ENCODE data around the gene TAAR5. TPM values are rescaled to one million over a fixed set of nuclear protein-coding genes. Genes with fewer than 3 reads are reported as not detected.

Gene TAAR5
- total and polyA plus RNA-seq, 5 donors from 2014 or later, result not detected

DNA sequence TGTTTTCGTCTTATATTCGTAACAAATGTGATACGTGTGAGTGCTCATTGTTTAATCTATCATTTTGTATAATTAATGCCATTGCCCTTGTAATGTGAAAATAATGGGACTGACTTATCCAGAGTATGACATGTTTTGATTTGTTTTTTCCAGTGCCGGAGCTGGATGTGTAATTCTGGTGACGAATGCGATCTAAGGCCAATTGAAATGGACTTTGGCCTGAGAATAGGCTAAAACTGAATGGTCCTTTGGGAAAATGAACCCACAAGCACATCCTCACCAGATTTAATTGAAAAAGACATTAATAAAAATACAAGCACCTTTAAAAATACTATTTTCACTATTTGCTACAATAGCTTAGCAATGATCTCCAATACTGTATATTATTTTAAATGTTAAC is 6.7 kb upstream of the TAAR5 start:
- H3K27me3 ChIP-seq (ENCODE audit: control insufficient read depth, insufficient read depth, low read length), result peaks cover 8% of the 10 kb centered on the region
- no peaks in the 10 kb centered on the region for H3K4me1 ChIP-seq (ENCODE audit: control insufficient read depth, insufficient read depth, low read length, poor library complexity, severe bottlenecking)
- Mint-ChIP-seq H3K27ac (no peak overlapping the region), H3K4me3 (no peak overlapping the region), H3K36me3 (no peaks in the 10 kb centered on the region), H3K27me3 (peaks cover 5% of the 10 kb centered on the region), H3K9me3 (no peaks in the 10 kb centered on the region), H3K4me1 (no peaks in the 10 kb centered on the region)
- no peak overlapping the region for H3K27ac ChIP-seq (ENCODE audit: insufficient read depth, low read length, poor library complexity, severe bottlenecking)
- H3K9me3 ChIP-seq (ENCODE audit: control insufficient read depth in 2 of 2, low read length in 2 of 2), result no peaks in the 10 kb centered on the region
- ATAC-seq (ENCODE audit: low read depth in 2 of 2) (no peak), DNase-seq (no peak)
- H3K36me3 ChIP-seq (ENCODE audit: control insufficient read depth, insufficient read depth, low read length), result no peaks in the 10 kb centered on the region
- no peak overlapping the region for H3K4me3 ChIP-seq (ENCODE audit: low read depth, low read length)

DNA sequence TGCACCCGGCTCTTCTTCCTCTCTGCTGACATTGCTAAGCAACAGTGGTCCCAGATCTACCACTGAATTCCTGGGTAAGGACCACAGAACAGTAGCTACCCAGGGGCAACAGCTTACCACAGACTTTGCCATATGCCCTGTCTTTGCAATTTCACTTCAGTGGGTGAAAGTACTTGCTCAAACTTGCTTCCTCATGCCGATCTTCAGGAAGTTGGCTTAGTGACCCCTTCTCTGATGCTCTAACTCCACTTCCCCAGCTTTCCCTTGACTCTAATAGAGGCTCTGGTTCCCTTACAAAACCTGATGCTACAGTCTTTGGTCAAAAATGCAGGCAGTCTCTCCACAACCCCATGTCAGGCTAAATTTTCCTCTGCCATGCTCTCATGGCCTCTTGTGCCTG is 3.3 kb upstream of the TAAR5 start:
- DNase-seq (no peak), ATAC-seq (ENCODE audit: low read depth in 2 of 2) (no peak)
- H3K9me3 ChIP-seq (ENCODE audit: control insufficient read depth in 2 of 2, low read length in 2 of 2), result no peaks in the 10 kb centered on the region
- H3K27ac Mint-ChIP-seq, result no peak overlapping the region
- H3K4me1 Mint-ChIP-seq, result no peaks in the 10 kb centered on the region
- H3K4me3 ChIP-seq (ENCODE audit: low read depth, low read length), result no peak overlapping the region
- no peaks in the 10 kb centered on the region for H3K36me3 Mint-ChIP-seq
- H3K4me1 ChIP-seq (ENCODE audit: control insufficient read depth, insufficient read depth, low read length, poor library complexity, severe bottlenecking), result no peaks in the 10 kb centered on the region
- no peaks in the 10 kb centered on the region for H3K36me3 ChIP-seq (ENCODE audit: control insufficient read depth, insufficient read depth, low read length)
- no peak overlapping the region for H3K4me3 Mint-ChIP-seq
- peaks cover 0 to 2% (median 0%) of the 10 kb centered on the region in 7 donors for H3K9me3 Mint-ChIP-seq
- H3K27ac ChIP-seq (ENCODE audit: insufficient read depth, low read length, poor library complexity, severe bottlenecking), result no peak overlapping the region
- H3K27me3 Mint-ChIP-seq, result no peaks in the 10 kb centered on the region
- peaks cover 7% of the 10 kb centered on the region for H3K27me3 ChIP-seq (ENCODE audit: control insufficient read depth, insufficient read depth, low read length)

DNA sequence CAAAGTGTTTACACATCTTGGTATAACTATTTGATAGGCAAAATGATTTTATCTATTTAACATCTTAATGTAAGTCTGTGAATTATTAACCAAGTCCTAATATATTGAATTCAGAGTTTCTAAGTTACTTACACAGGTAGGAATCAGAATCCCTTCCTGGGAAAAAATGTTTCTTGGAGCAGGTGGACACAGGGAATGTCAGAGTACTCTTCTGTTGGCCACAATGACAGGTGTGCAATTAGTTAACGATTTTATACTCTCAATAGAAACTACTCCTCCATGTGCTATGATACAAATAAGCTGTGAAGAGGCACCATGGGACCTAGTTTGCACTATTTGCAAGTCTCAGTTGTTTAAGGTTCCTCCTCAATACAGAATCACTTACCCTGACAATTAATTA is 821 bp upstream of the TAAR5 start:
- no peaks in the 10 kb centered on the region for H3K27me3 Mint-ChIP-seq
- no peak overlapping the region for H3K4me3 Mint-ChIP-seq
- ATAC-seq (ENCODE audit: low read depth in 2 of 2) (no peak), DNase-seq (no peak)
- no peaks in the 10 kb centered on the region for H3K4me1 Mint-ChIP-seq
- no peak overlapping the region for H3K27ac ChIP-seq (ENCODE audit: insufficient read depth, low read length, poor library complexity, severe bottlenecking)
- peaks cover 0 to 3% (median 0%) of the 10 kb centered on the region in 7 donors for H3K9me3 Mint-ChIP-seq
- H3K4me1 ChIP-seq (ENCODE audit: control insufficient read depth, insufficient read depth, low read length, poor library complexity, severe bottlenecking), result no peaks in the 10 kb centered on the region
- no peaks in the 10 kb centered on the region for H3K9me3 ChIP-seq (ENCODE audit: control insufficient read depth in 2 of 2, low read length in 2 of 2)
- H3K4me3 ChIP-seq (ENCODE audit: low read depth, low read length), result no peak overlapping the region
- H3K27ac Mint-ChIP-seq, result no peak overlapping the region
- H3K36me3 ChIP-seq (ENCODE audit: control insufficient read depth, insufficient read depth, low read length), result no peaks in the 10 kb centered on the region
- peaks cover 9% of the 10 kb centered on the region for H3K27me3 ChIP-seq (ENCODE audit: control insufficient read depth, insufficient read depth, low read length)
- H3K36me3 Mint-ChIP-seq, result no peaks in the 10 kb centered on the region

DNA sequence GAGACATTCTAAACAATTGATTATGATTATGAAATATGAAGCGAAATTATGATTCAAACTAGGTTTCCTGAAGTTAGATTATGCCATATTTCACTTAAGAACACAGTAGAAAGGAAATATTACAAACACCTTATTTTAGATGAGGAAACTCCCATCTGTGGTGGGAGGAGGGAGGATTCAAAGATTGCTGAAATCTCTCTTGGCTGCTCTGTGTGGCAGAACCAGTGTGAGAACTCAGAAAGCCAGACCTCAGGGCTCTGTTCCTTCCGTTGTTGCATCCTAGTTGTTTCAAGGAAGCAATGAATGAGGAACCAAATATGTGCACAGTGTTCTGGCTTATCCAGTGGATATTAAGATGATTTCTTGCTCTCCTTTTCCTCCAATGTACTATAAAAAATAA is 2.1 kb downstream of the TAAR5 start:
- Mint-ChIP-seq H3K36me3 (no peaks in the 10 kb centered on the region), H3K4me3 (no peak overlapping the region), H3K27ac (no peak overlapping the region), H3K4me1 (no peaks in the 10 kb centered on the region), H3K9me3 (peaks cover 0 to 3% (median 0%) of the 10 kb centered on the region in 7 donors), H3K27me3 (peaks cover 3% of the 10 kb centered on the region)
- Histone ChIP-seq H3K4me3 (ENCODE audit: low read depth, low read length) (no peak overlapping the region), H3K27ac (ENCODE audit: insufficient read depth, low read length, poor library complexity, severe bottlenecking) (no peak overlapping the region), H3K9me3 (ENCODE audit: control insufficient read depth in 2 of 2, low read length in 2 of 2) (no peaks in the 10 kb centered on the region), H3K4me1 (ENCODE audit: control insufficient read depth, insufficient read depth, low read length, poor library complexity, severe bottlenecking) (no peaks in the 10 kb centered on the region), H3K27me3 (ENCODE audit: control insufficient read depth, insufficient read depth, low read length) (peaks cover 9% of the 10 kb centered on the region), H3K36me3 (ENCODE audit: control insufficient read depth, insufficient read depth, low read length) (no peaks in the 10 kb centered on the region)
- DNase-seq (no peak), ATAC-seq (ENCODE audit: low read depth in 2 of 2) (no peak)

DNA sequence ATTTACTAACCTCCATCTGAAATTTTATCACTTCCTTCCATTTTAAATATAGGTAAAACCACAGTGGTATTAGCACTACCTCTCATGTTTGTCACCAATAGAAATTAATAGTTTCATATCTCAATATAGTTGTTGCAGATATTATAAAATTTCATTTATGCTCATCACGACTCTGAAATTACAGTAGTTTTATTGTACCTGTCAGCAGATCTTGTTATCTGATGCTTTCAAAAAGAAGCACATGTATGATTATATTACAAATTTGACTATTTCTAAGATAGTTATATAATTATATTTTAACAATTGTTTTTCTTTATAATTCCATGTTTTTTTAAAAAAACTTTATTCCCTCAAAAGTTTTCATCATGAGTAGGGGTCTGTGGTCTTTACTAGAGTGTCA is 4.8 kb downstream of the TAAR5 start:
- no peaks in the 10 kb centered on the region for H3K4me1 Mint-ChIP-seq
- H3K4me3 ChIP-seq (ENCODE audit: low read depth, low read length), result no peak overlapping the region
- peaks cover 6% of the 10 kb centered on the region for H3K27me3 ChIP-seq (ENCODE audit: control insufficient read depth, insufficient read depth, low read length)
- H3K27ac ChIP-seq (ENCODE audit: insufficient read depth, low read length, poor library complexity, severe bottlenecking), result no peak overlapping the region
- no peaks in the 10 kb centered on the region for H3K36me3 Mint-ChIP-seq
- no peaks in the 10 kb centered on the region for H3K4me1 ChIP-seq (ENCODE audit: control insufficient read depth, insufficient read depth, low read length, poor library complexity, severe bottlenecking)
- ATAC-seq (ENCODE audit: low read depth in 2 of 2) (no peak), DNase-seq (no peak)
- H3K4me3 Mint-ChIP-seq, result no peak overlapping the region
- no peaks in the 10 kb centered on the region for H3K36me3 ChIP-seq (ENCODE audit: control insufficient read depth, insufficient read depth, low read length)
- H3K9me3 ChIP-seq (ENCODE audit: control insufficient read depth in 2 of 2, low read length in 2 of 2), result no peaks in the 10 kb centered on the region
- H3K27ac Mint-ChIP-seq, result no peak overlapping the region
- H3K27me3 Mint-ChIP-seq, result peaks cover 8% of the 10 kb centered on the region
- H3K9me3 Mint-ChIP-seq, result peaks cover 0 to 3% (median 0%) of the 10 kb centered on the region in 7 donors

DNA sequence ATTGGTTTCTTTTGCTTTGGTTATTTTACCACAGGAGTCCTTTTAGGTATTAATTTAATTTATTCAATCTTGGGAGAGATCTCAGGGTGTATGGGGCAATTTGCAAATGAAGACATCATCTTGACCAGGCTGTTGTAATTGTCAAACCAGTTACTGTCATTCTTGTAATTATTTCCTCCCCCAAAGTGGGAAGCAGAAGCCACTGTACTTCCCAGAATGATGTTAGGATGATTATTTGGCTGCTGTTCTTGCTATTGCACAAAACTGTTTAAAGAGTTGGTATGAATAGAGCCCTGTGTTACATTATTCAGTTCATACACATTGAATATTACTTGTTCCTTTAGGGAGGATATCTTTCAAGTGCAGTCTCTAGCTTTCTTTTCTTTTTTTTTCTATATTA is 17.8 kb downstream of the TAAR5 start:
- Histone ChIP-seq H3K36me3 (ENCODE audit: control insufficient read depth, insufficient read depth, low read length) (no peaks in the 10 kb centered on the region), H3K4me1 (ENCODE audit: control insufficient read depth, insufficient read depth, low read length, poor library complexity, severe bottlenecking) (no peaks in the 10 kb centered on the region), H3K4me3 (ENCODE audit: low read depth, low read length) (no peak overlapping the region), H3K27ac (ENCODE audit: insufficient read depth, low read length, poor library complexity, severe bottlenecking) (no peak overlapping the region), H3K9me3 (ENCODE audit: control insufficient read depth in 2 of 2, low read length in 2 of 2) (no peaks in the 10 kb centered on the region), H3K27me3 (ENCODE audit: control insufficient read depth, insufficient read depth, low read length) (peaks cover 7% of the 10 kb centered on the region)
- no peaks in the 10 kb centered on the region for H3K9me3 Mint-ChIP-seq
- no peak overlapping the region for H3K27ac Mint-ChIP-seq
- H3K4me1 Mint-ChIP-seq, result no peaks in the 10 kb centered on the region
- H3K4me3 Mint-ChIP-seq, result no peak overlapping the region
- no peak for DNase-seq
- H3K27me3 Mint-ChIP-seq, result peaks cover 13% of the 10 kb centered on the region
- no peak for ATAC-seq (ENCODE audit: low read depth in 2 of 2)
- no peaks in the 10 kb centered on the region for H3K36me3 Mint-ChIP-seq

DNA sequence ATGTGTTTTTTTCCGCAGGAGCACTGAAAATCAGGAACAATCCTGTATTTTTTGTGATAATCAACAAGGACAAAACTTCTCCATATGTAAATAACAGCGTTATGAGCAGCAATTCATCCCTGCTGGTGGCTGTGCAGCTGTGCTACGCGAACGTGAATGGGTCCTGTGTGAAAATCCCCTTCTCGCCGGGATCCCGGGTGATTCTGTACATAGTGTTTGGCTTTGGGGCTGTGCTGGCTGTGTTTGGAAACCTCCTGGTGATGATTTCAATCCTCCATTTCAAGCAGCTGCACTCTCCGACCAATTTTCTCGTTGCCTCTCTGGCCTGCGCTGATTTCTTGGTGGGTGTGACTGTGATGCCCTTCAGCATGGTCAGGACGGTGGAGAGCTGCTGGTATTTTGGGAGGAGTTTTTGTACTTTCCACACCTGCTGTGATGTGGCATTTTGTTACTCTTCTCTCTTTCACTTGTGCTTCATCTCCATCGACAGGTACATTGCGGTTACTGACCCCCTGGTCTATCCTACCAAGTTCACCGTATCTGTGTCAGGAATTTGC is 19.2 kb downstream of the TAAR5 start, which contains the start of gene TAAR6:
Gene TAAR6, plus strand, starts transcription at position 102 of the 557 bp plus-strand sequence. Its CDS starts 0 bp downstream, at position 102.
- Mint-ChIP-seq H3K36me3 (no peaks in the 10 kb centered on the region), H3K9me3 (no peaks in the 10 kb centered on the region), H3K27me3 (peaks cover 13% of the 10 kb centered on the region), H3K4me3 (no peak within 1 kb of the TSS), H3K4me1 (no peaks in the 10 kb centered on the region), H3K27ac (no peak within 1 kb of the TSS)
- Histone ChIP-seq H3K27me3 (ENCODE audit: control insufficient read depth, insufficient read depth, low read length) (peaks cover 9% of the 10 kb centered on the region), H3K4me1 (ENCODE audit: control insufficient read depth, insufficient read depth, low read length, poor library complexity, severe bottlenecking) (no peaks in the 10 kb centered on the region), H3K9me3 (ENCODE audit: control insufficient read depth in 2 of 2, low read length in 2 of 2) (no peaks in the 10 kb centered on the region), H3K4me3 (ENCODE audit: low read depth, low read length) (no peak within 1 kb of the TSS), H3K27ac (ENCODE audit: insufficient read depth, low read length, poor library complexity, severe bottlenecking) (no peak within 1 kb of the TSS), H3K36me3 (ENCODE audit: control insufficient read depth, insufficient read depth, low read length) (no peaks in the 10 kb centered on the region)
- DNase-seq (no peak), ATAC-seq (ENCODE audit: low read depth in 2 of 2) (no peak)

DNA sequence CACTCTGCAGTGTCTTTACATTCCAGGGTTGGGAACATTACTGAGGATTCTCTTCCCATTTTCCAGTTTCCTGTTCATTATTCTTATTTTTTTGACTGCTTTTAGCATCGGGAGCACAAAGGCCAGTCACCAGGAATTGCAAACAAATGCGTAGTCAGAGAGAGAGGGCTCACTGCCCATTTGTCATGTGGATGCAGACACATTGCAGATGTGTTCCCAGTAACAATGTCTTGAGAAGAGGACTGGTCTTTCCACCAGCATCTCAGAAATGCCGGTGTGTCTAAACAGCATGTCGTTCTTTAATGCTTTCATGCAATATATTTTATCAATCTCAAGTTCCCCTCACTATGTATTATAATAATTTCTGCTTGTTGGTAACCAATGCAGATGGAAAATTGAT is 20.4 kb downstream of the TAAR5 start:
- no peak overlapping the region for H3K4me3 Mint-ChIP-seq
- H3K9me3 Mint-ChIP-seq, result no peaks in the 10 kb centered on the region

More for the DNA sequence above, 20.4 kb downstream of the TAAR5 start:
- DNase-seq, result no peak
- H3K27me3 Mint-ChIP-seq, result peaks cover 14% of the 10 kb centered on the region
- H3K27ac Mint-ChIP-seq, result no peak overlapping the region
- no peaks in the 10 kb centered on the region for H3K9me3 ChIP-seq (ENCODE audit: control insufficient read depth in 2 of 2, low read length in 2 of 2)
- H3K4me1 ChIP-seq (ENCODE audit: control insufficient read depth, insufficient read depth, low read length, poor library complexity, severe bottlenecking), result no peaks in the 10 kb centered on the region
- H3K4me1 Mint-ChIP-seq, result no peaks in the 10 kb centered on the region
- no peak overlapping the region for H3K4me3 ChIP-seq (ENCODE audit: low read depth, low read length)
- no peak for ATAC-seq (ENCODE audit: low read depth in 2 of 2)
- H3K36me3 ChIP-seq (ENCODE audit: control insufficient read depth, insufficient read depth, low read length), result no peaks in the 10 kb centered on the region
- H3K27ac ChIP-seq (ENCODE audit: insufficient read depth, low read length, poor library complexity, severe bottlenecking), result no peak overlapping the region
- peaks cover 9% of the 10 kb centered on the region for H3K27me3 ChIP-seq (ENCODE audit: control insufficient read depth, insufficient read depth, low read length)
- H3K36me3 Mint-ChIP-seq, result no peaks in the 10 kb centered on the region

Measured in CD4-positive, CD25-positive, alpha-beta regulatory T cell (primary cell).